HepG2 (cell line): Measurements from ENCODE around the gene ATP5MG. TPM values are rescaled to one million over a fixed set of nuclear protein-coding genes. Genes with fewer than 3 reads are reported as not detected.
A peak's percentile ranks its signal among the peaks of the same experiment; 100 is the strongest.

Source experiments
- CENPT ChIP-seq: sonication (generic); formaldehyde crosslinking; IDR thresholded peaks from 2 replicates; pipeline ENCODE4 v1.8.0; 2022; ENCODE audit warnings: low read depth, mild to moderate bottlenecking, moderate library complexity, missing genetic modification reagents
- CREBL2 ChIP-seq: sonication (generic); formaldehyde crosslinking; IDR thresholded peaks from 2 replicates; pipeline ENCODE4 v1.8.1; 2023; ENCODE audit warnings: missing genetic modification reagents, mild to moderate bottlenecking, borderline replicate concordance
- FIP1L1 ChIP-seq: fragments of 200-400 bp; formaldehyde crosslinking; IDR thresholded peaks from 2 replicates; pipeline ENCODE4 v1.6.1; 2018; ENCODE audit warnings: low read depth, mild to moderate bottlenecking, low read length, moderate library complexity, borderline replicate concordance; ENCODE audit not compliant: insufficient read depth
- HMGXB4 ChIP-seq, 2 experiments: sonication (generic) in 1 of 2; formaldehyde crosslinking in 1 of 2; IDR thresholded peaks; 2 replicates each; pipeline versions ENCODE4 v1.4.0 to v1.6.1; 2018 to 2020; ENCODE audit warnings: missing genetic modification reagents in 2 of 2, borderline replicate concordance in 1 of 2, low read depth in 1 of 2, mild to moderate bottlenecking in 1 of 2, missing biosample characterization in 1 of 2
- HNF1B ChIP-seq: sonication (generic); formaldehyde crosslinking; IDR thresholded peaks from 2 replicates; pipeline ENCODE4 v1.5.1; 2020; ENCODE audit warnings: mild to moderate bottlenecking, moderate library complexity, missing genetic modification reagents
- KDM2A ChIP-seq: sonication (generic); formaldehyde crosslinking; IDR thresholded peaks from 2 replicates; pipeline ENCODE4 v1.4.0; 2020; ENCODE audit warnings: low read depth, missing genetic modification reagents, borderline replicate concordance
- MATR3 ChIP-seq: sonication (generic); formaldehyde crosslinking; IDR thresholded peaks from 2 replicates; pipeline ENCODE4 v1.4.0; 2020; ENCODE audit warnings: missing genetic modification reagents
- MXI1 ChIP-seq: IDR thresholded peaks from 3 replicates; pipeline ENCODE4 v1.6.1; 2012; ENCODE audit warnings: low read depth, low read length, inconsistent platforms, borderline replicate concordance
- NFE2 ChIP-seq: sonication (generic); formaldehyde crosslinking; IDR thresholded peaks from 2 replicates; pipeline ENCODE4 v1.4.0; 2020; ENCODE audit warnings: missing genetic modification reagents
- NFYC ChIP-seq: IDR thresholded peaks from 2 replicates; pipeline ENCODE4 v1.6.1; 2016; ENCODE audit warnings: missing genetic modification reagents, missing compliant biosample characterization
- RARG ChIP-seq: sonication (generic); formaldehyde crosslinking; IDR thresholded peaks from 2 replicates; pipeline ENCODE4 v1.4.0; 2020; ENCODE audit warnings: low read depth, mild to moderate bottlenecking, missing genetic modification reagents
- TARDBP ChIP-seq: sonication (generic); formaldehyde crosslinking; IDR thresholded peaks from 2 replicates; pipeline ENCODE4 v1.8.0; 2022; ENCODE audit warnings: mild to moderate bottlenecking, missing genetic modification reagents
- TFAP4 ChIP-seq: sonication (generic); IDR thresholded peaks from 2 replicates; pipeline ENCODE4 v1.6.1; 2016; ENCODE audit warnings: low read depth, borderline replicate concordance
- ZBTB21 ChIP-seq: sonication (generic); formaldehyde crosslinking; IDR thresholded peaks from 2 replicates; pipeline ENCODE4 v1.4.0; 2020; ENCODE audit warnings: missing genetic modification reagents
- ZBTB8A ChIP-seq: sonication (generic); formaldehyde crosslinking; IDR thresholded peaks from 2 replicates; pipeline ENCODE4 v1.4.0; 2020; ENCODE audit warnings: mild to moderate bottlenecking, low read depth, missing genetic modification reagents, borderline replicate concordance
- ZNF101 ChIP-seq: sonication (generic); formaldehyde crosslinking; IDR thresholded peaks from 2 replicates; pipeline ENCODE4 v1.4.0; 2020; ENCODE audit warnings: mild to moderate bottlenecking, low read depth, missing genetic modification reagents, borderline replicate concordance
- ZNF746 ChIP-seq: sonication (generic); formaldehyde crosslinking; IDR thresholded peaks from 2 replicates; pipeline ENCODE4 v1.8.0; 2022; ENCODE audit warnings: mild to moderate bottlenecking, missing genetic modification reagents
- ZNF761 ChIP-seq: sonication (generic); formaldehyde crosslinking; conservative IDR thresholded peaks from 2 replicates; pipeline ENCODE4 v1.4.0; 2020; ENCODE audit warnings: mild to moderate bottlenecking, missing genetic modification reagents
- ZSCAN5A ChIP-seq: sonication (generic); formaldehyde crosslinking; IDR thresholded peaks from 2 replicates; pipeline ENCODE4 v1.8.0; 2022; ENCODE audit warnings: mild to moderate bottlenecking, missing genetic modification reagents, borderline replicate concordance
- polyA plus RNA-seq, 8 experiments: library from polyadenylated mRNA; depleted of rRNA in 3 of 8; stranded (reverse) in 7 of 8; unstranded in 1 of 8; fragments of >200 nt; fragmentation: Illumina TruSeq in 4 of 8; extraction: Trizol in 4 of 8; gene quantifications; 2 replicates each; pipeline versions ENCODE4 v1.2.1 to v1.2.3, GENCODE V29; 2011 to 2016; ENCODE audit warnings: low read depth in 4 of 8, missing spikeins in 1 of 8, mixed read lengths in 1 of 8; ENCODE audit not compliant: insufficient read depth in 1 of 8
- total RNA-seq, 5 experiments: library from RNA; depleted of rRNA; stranded (reverse); fragments of >200 nt; fragmentation: Illumina TruSeq; extraction: Trizol; gene quantifications; 2 replicates each; pipeline ENCODE4 v1.2.3, GENCODE V29; 2016; ENCODE audit warnings: low read depth in 1 of 5
- TF ChIP-seq, protein P1 (sequence below): sonication (generic); formaldehyde crosslinking; IDR thresholded peaks from 2 replicates; pipeline ENCODE4 v1.5.0; 2020; ENCODE audit warnings: mild to moderate bottlenecking, missing genetic modification reagents

ATP5MG gene
- total and polyA plus RNA-seq, 2 of the 13 experiments (the other 11 are each of a cell fraction or from before 2014, with no cell fraction given), result 260 to 320 TPM

GRCh38 chr11:118434553-118435289 is 33.3 kb downstream of the ATP5MG start (continued):
- no peak; the same call in 1 of the 2 replicates for TF ChIP-seq HNF1B (CRISPR knock-in tag)
- TF ChIP-seq MATR3 (CRISPR knock-in tag), result no peak
- TF ChIP-seq NFYC (CRISPR knock-in tag), result 0 out of 2 replicates have a peak, but pooled peaks have one; percentile 0
- TF ChIP-seq NFE2 (CRISPR knock-in tag), result no peak
- no peak for TF ChIP-seq TFAP4
- no peak for TF ChIP-seq TARDBP (CRISPR knock-in tag)
- TF ChIP-seq HMGXB4 (CRISPR knock-in tag; IDR thresholded peaks at IDR 0.05; ENCODE audit: borderline replicate concordance in 1 of 2, low read depth in 1 of 2), result peak in 1 of 2 experiments; percentile 55; a peak in 2 of 4 replicates
- no peak; the same call in 1 of the 2 replicates for TF ChIP-seq ZNF761 (CRISPR knock-in tag)
- no peak for TF ChIP-seq MXI1
- TF ChIP-seq CREBL2 (CRISPR knock-in tag), result no peak
- no peak for TF ChIP-seq ZBTB21 (CRISPR knock-in tag)
- TF ChIP-seq ZSCAN5A (CRISPR knock-in tag), result no peak
- no peak for TF ChIP-seq ZNF101 (CRISPR knock-in tag)
- no peak; the same call in 1 of the 2 replicates for TF ChIP-seq ZNF746 (CRISPR knock-in tag)
- TF ChIP-seq, protein P1, sequence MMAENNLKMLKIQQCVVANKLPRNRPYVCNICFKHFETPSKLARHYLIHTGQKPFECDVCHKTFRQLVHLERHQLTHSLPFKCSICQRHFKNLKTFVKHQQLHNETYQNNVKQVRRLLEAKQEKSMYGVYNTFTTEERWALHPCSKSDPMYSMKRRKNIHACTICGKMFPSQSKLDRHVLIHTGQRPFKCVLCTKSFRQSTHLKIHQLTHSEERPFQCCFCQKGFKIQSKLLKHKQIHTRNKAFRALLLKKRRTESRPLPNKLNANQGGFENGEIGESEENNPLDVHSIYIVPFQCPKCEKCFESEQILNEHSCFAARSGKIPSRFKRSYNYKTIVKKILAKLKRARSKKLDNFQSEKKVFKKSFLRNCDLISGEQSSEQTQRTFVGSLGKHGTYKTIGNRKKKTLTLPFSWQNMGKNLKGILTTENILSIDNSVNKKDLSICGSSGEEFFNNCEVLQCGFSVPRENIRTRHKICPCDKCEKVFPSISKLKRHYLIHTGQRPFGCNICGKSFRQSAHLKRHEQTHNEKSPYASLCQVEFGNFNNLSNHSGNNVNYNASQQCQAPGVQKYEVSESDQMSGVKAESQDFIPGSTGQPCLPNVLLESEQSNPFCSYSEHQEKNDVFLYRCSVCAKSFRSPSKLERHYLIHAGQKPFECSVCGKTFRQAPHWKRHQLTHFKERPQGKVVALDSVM, result peak; percentile 19; the same call in 1 of the 2 replicates
- TF ChIP-seq ZBTB8A (CRISPR knock-in tag), result 0 out of 2 replicates have a peak, but pooled peaks have one; percentile 74
- no peak for TF ChIP-seq FIP1L1
- TF ChIP-seq CENPT (CRISPR knock-in tag), result no peak
- TF ChIP-seq KDM2A, result peak; percentile 39; the same call in 1 of the 2 replicates
- no peak for TF ChIP-seq RARG (CRISPR knock-in tag)
